Liver (tissue), 9 donors: Measurements from ENCODE around the gene SLC8A1. TPM values are rescaled to one million over a fixed set of nuclear protein-coding genes. Genes with fewer than 3 reads are reported as not detected.

Experiments
- DNase-seq: peaks from one replicate; pipeline ENCODE4 v3.0.0-alpha.2; 2017; ENCODE audit warnings: low spot score
- H3K27ac ChIP-seq, 2 donors: one replicate each; pipeline ENCODE4 v1.7.0; 2013; ENCODE audit warnings: inconsistent platforms in 2 of 2, low read length in 2 of 2, control low read depth in 1 of 2, low read depth in 1 of 2, mild to moderate bottlenecking in 1 of 2
- H3K27me3 ChIP-seq, 4 donors: one replicate each; pipeline versions ENCODE4 v1.6.1 to v1.7.0; 2013; ENCODE audit warnings: low read length in 3 of 4, inconsistent platforms in 1 of 4, mild to moderate bottlenecking in 1 of 4, moderate library complexity in 1 of 4; ENCODE audit not compliant: control insufficient read depth in 4 of 4, insufficient read depth in 4 of 4
- H3K36me3 ChIP-seq, 4 donors: one replicate each; pipeline versions ENCODE4 v1.6.1 to v1.7.0; 2013; ENCODE audit warnings: low read length in 3 of 4, mild to moderate bottlenecking in 3 of 4, low read depth in 1 of 4, moderate library complexity in 1 of 4; ENCODE audit not compliant: control insufficient read depth in 4 of 4, insufficient read depth in 3 of 4
- H3K4me1 ChIP-seq, 4 donors: one replicate each; pipeline versions ENCODE4 v1.6.1 to v1.7.0; 2013; ENCODE audit warnings: low read length in 3 of 4, mild to moderate bottlenecking in 3 of 4, moderate library complexity in 1 of 4; ENCODE audit not compliant: control insufficient read depth in 4 of 4, insufficient read depth in 4 of 4
- H3K4me3 ChIP-seq, 3 donors: one replicate each; pipeline versions ENCODE4 v1.6.1 to v1.7.0; 2013; ENCODE audit warnings: low read length in 3 of 3, control low read depth in 1 of 3, low read depth in 1 of 3, mild to moderate bottlenecking in 1 of 3
- H3K9ac ChIP-seq, 2 donors: one replicate each; pipeline ENCODE4 v1.7.0; 2013; ENCODE audit warnings: low read length in 2 of 2, mild to moderate bottlenecking in 2 of 2, moderate library complexity in 2 of 2, control low read depth in 1 of 2, low read depth in 1 of 2
- H3K9me3 ChIP-seq, 4 donors: one replicate each; pipeline versions ENCODE4 v1.6.1 to v1.7.0; 2013; ENCODE audit warnings: low read length in 3 of 4; ENCODE audit not compliant: control insufficient read depth in 4 of 4
- EGR1 ChIP-seq, 2 donors: IDR thresholded peaks; 2 replicates each; pipeline ENCODE4 v1.6.1; 2016 to 2018; ENCODE audit warnings: antibody characterized with exemption in 2 of 2, low read depth in 2 of 2
- FOXA1 ChIP-seq: IDR thresholded peaks from 2 replicates; pipeline ENCODE4 v1.6.1; 2016; ENCODE audit warnings: antibody characterized with exemption
- FOXA2 ChIP-seq: IDR thresholded peaks from 2 replicates; pipeline ENCODE4 v1.6.1; 2016; ENCODE audit warnings: antibody characterized with exemption
- GABPA ChIP-seq, 2 donors: IDR thresholded peaks in 1 of 2; conservative IDR thresholded peaks in 1 of 2; 2 replicates each; pipeline ENCODE4 v1.6.1; 2016; ENCODE audit warnings: antibody characterized with exemption in 2 of 2, mild to moderate bottlenecking in 1 of 2, moderate library complexity in 1 of 2
- HNF4A ChIP-seq, 2 donors: conservative IDR thresholded peaks; 2 replicates each; pipeline ENCODE4 v1.6.1; 2016; ENCODE audit warnings: antibody characterized with exemption in 2 of 2, mild to moderate bottlenecking in 2 of 2
- HNF4G ChIP-seq: IDR thresholded peaks from 2 replicates; pipeline ENCODE4 v1.6.1; 2016; ENCODE audit warnings: antibody characterized with exemption
- JUND ChIP-seq, 2 donors: IDR thresholded peaks; 2 replicates each; pipeline ENCODE4 v1.6.1; 2016; ENCODE audit warnings: antibody characterized with exemption in 2 of 2
- NR2F2 ChIP-seq: IDR thresholded peaks from 2 replicates; pipeline ENCODE4 v1.6.1; 2016; ENCODE audit warnings: antibody characterized with exemption
- RAD21 ChIP-seq, 2 donors: IDR thresholded peaks; 2 replicates each; pipeline ENCODE4 v1.6.1; 2016; ENCODE audit warnings: antibody characterized with exemption in 2 of 2, mild to moderate bottlenecking in 2 of 2
- REST ChIP-seq: IDR thresholded peaks from 2 replicates; pipeline ENCODE4 v1.6.1; 2016; ENCODE audit warnings: antibody characterized with exemption, mild to moderate bottlenecking
- RXRA ChIP-seq, 2 donors: IDR thresholded peaks; 2 replicates each; pipeline ENCODE4 v1.6.1; 2017 to 2018; ENCODE audit warnings: antibody characterized with exemption in 2 of 2, mild to moderate bottlenecking in 1 of 2
- SP1 ChIP-seq: IDR thresholded peaks from 2 replicates; pipeline ENCODE4 v1.6.1; 2018; ENCODE audit warnings: antibody characterized with exemption, mild to moderate bottlenecking
- TAF1 ChIP-seq: conservative IDR thresholded peaks from 2 replicates; pipeline ENCODE4 v1.6.1; 2016; ENCODE audit warnings: antibody characterized with exemption, mild to moderate bottlenecking
- YY1 ChIP-seq: IDR thresholded peaks from 2 replicates; pipeline ENCODE4 v1.6.1; 2016; ENCODE audit warnings: antibody characterized with exemption, mild to moderate bottlenecking
- WGBS: extraction: QIAGEN DNeasy Blood & Tissue Kit; methylation state at CpG from one replicate; pipeline ENCODE4 v1.1.7; 2013; 5-methylcytosine and 5-hydroxymethylcytosine counted together
- polyA plus RNA-seq, 2 donors: library from polyadenylated mRNA; stranded (reverse) in 1 of 2; unstranded in 1 of 2; fragments of 200-250 nt in 1 of 2; fragments of >200 nt in 1 of 2; fragmentation: Nextera tagmentation in 1 of 2; extraction: Ambion mirVana in 1 of 2; gene quantifications; one replicate each; pipeline versions ENCODE4 v1.2.1 to v1.2.3, GENCODE V29; 2013 to 2015
- total RNA-seq, 2 donors: library from RNA; depleted of rRNA; stranded (reverse); fragments of >200 nt; gene quantifications; one replicate each; pipeline ENCODE4 v1.2.3, GENCODE V29; 2014
- TF ChIP-seq, protein P1 (sequence below): IDR thresholded peaks from 2 replicates; pipeline ENCODE4 v1.6.1; 2016; ENCODE audit warnings: antibody characterized with exemption
- TF ChIP-seq, protein P2 (sequence below): IDR thresholded peaks from 2 replicates; pipeline ENCODE4 v1.6.1; 2016; ENCODE audit warnings: antibody characterized with exemption
- TF ChIP-seq, protein P3 (sequence below): IDR thresholded peaks from 2 replicates; pipeline ENCODE4 v1.6.1; 2016; ENCODE audit warnings: antibody characterized with exemption
- TF ChIP-seq, protein P4 (sequence below): fragments of 150-350 bp; IDR thresholded peaks from 2 replicates; pipeline ENCODE4 v1.5.1; 2017; ENCODE audit warnings: improper control_type of control experiment, low read depth, low read length; ENCODE audit not compliant: missing input control
- donor health status: healthy.
- donor health status: healthy.
- donor health status: healthy.
- donor health status: healthy.
- donor health status: healthy.

SLC8A1 gene
- total and polyA plus RNA-seq, 4 donors = 1.2 to 18.5 (median 8.2) TPM

GRCh38 chr2:40210344-40210967 lies 241.4 kb downstream of the SLC8A1 start:
- H3K36me3 ChIP-seq = no peaks in the 10 kb centered on the region
- H3K27ac ChIP-seq = no peak overlapping the region
- no peaks in the 10 kb centered on the region for H3K27me3 ChIP-seq
- TF ChIP-seq, protein P1, sequence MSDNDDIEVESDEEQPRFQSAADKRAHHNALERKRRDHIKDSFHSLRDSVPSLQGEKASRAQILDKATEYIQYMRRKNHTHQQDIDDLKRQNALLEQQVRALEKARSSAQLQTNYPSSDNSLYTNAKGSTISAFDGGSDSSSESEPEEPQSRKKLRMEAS = no peak
- TF ChIP-seq, protein P2, sequence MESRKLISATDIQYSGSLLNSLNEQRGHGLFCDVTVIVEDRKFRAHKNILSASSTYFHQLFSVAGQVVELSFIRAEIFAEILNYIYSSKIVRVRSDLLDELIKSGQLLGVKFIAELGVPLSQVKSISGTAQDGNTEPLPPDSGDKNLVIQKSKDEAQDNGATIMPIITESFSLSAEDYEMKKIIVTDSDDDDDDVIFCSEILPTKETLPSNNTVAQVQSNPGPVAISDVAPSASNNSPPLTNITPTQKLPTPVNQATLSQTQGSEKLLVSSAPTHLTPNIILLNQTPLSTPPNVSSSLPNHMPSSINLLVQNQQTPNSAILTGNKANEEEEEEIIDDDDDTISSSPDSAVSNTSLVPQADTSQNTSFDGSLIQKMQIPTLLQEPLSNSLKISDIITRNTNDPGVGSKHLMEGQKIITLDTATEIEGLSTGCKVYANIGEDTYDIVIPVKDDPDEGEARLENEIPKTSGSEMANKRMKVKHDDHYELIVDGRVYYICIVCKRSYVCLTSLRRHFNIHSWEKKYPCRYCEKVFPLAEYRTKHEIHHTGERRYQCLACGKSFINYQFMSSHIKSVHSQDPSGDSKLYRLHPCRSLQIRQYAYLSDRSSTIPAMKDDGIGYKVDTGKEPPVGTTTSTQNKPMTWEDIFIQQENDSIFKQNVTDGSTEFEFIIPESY = no peak
- TF ChIP-seq, protein P3, sequence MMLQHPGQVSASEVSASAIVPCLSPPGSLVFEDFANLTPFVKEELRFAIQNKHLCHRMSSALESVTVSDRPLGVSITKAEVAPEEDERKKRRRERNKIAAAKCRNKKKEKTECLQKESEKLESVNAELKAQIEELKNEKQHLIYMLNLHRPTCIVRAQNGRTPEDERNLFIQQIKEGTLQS = no peak
- TF ChIP-seq, protein P4, sequence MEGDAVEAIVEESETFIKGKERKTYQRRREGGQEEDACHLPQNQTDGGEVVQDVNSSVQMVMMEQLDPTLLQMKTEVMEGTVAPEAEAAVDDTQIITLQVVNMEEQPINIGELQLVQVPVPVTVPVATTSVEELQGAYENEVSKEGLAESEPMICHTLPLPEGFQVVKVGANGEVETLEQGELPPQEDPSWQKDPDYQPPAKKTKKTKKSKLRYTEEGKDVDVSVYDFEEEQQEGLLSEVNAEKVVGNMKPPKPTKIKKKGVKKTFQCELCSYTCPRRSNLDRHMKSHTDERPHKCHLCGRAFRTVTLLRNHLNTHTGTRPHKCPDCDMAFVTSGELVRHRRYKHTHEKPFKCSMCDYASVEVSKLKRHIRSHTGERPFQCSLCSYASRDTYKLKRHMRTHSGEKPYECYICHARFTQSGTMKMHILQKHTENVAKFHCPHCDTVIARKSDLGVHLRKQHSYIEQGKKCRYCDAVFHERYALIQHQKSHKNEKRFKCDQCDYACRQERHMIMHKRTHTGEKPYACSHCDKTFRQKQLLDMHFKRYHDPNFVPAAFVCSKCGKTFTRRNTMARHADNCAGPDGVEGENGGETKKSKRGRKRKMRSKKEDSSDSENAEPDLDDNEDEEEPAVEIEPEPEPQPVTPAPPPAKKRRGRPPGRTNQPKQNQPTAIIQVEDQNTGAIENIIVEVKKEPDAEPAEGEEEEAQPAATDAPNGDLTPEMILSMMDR = no peak
- TF ChIP-seq SP1 = no peak
- WGBS = 75% methylated on average over 1 of the region's 1 CpG
- no peak overlapping the region for H3K4me3 ChIP-seq
- no peak for DNase-seq
- no peaks in the 10 kb centered on the region for H3K4me1 ChIP-seq
- H3K9me3 ChIP-seq = no peaks in the 10 kb centered on the region
- H3K9ac ChIP-seq = no peak overlapping the region

DNA sequence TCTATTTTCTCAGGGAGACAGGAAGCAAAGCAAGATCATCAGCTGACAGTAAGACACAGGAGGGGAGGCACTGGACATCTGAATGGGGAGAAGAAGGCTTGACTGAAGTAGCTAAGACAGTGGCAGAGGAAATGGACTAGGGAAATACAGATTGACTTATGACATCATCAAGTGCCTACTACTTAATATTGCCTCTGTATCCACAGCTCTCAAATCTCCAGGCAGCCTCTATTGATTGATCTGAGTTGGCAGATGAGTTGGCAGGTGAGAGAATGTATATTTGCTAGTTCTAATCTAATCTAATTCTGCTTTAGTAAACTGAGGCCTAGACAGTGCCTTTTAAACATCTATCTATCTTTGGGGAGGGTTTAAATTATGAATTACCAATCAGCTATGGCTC lies 242.1 kb downstream of the SLC8A1 start:
- Histone ChIP-seq H3K27ac (no peak overlapping the region), H3K27me3 (no peaks in the 10 kb centered on the region), H3K36me3 (no peaks in the 10 kb centered on the region), H3K4me3 (no peak overlapping the region), H3K9me3 (no peaks in the 10 kb centered on the region), H3K9ac (no peak overlapping the region), H3K4me1 (no peaks in the 10 kb centered on the region)
- TF ChIP-seq HNF4A (conservative IDR thresholded peaks at IDR 0.05) = no peak
- no peak for TF ChIP-seq RAD21 (IDR thresholded peaks at IDR 0.05)
- TF ChIP-seq, protein P4 = no peak
- no peak for TF ChIP-seq REST
- TF ChIP-seq GABPA (IDR thresholded peaks at IDR 0.05 in 1 of 2, conservative IDR thresholded peaks at IDR 0.05 in 1 of 2) = no peak
- TF ChIP-seq, protein P3 = no peak
- TF ChIP-seq EGR1 (IDR thresholded peaks at IDR 0.05; ENCODE audit: low read depth in 2 of 2) = no peak
- no peak for TF ChIP-seq SP1
- TF ChIP-seq FOXA2 = no peak
- TF ChIP-seq, protein P2 = no peak
- no peak for TF ChIP-seq FOXA1
- no peak for TF ChIP-seq TAF1
- no peak for TF ChIP-seq RXRA (IDR thresholded peaks at IDR 0.05)
- TF ChIP-seq YY1 = no peak
- TF ChIP-seq HNF4G = no peak
- TF ChIP-seq, protein P1 = no peak
- no peak for TF ChIP-seq JUND (IDR thresholded peaks at IDR 0.05)
- no peak for TF ChIP-seq NR2F2
- no peak for DNase-seq
